GM12801 (cell line): ENCODE data around the gene ST6GAL2.

Experiments
- TF ChIP-seq, protein P1 (sequence below): IDR thresholded peaks from one replicate; pipeline ENCODE4 v1.5.1; 2011; ENCODE audit warnings: control low read depth; ENCODE audit not compliant: insufficient read length; ENCODE audit errors: extremely low read depth

The ST6GAL2 gene

DNA sequence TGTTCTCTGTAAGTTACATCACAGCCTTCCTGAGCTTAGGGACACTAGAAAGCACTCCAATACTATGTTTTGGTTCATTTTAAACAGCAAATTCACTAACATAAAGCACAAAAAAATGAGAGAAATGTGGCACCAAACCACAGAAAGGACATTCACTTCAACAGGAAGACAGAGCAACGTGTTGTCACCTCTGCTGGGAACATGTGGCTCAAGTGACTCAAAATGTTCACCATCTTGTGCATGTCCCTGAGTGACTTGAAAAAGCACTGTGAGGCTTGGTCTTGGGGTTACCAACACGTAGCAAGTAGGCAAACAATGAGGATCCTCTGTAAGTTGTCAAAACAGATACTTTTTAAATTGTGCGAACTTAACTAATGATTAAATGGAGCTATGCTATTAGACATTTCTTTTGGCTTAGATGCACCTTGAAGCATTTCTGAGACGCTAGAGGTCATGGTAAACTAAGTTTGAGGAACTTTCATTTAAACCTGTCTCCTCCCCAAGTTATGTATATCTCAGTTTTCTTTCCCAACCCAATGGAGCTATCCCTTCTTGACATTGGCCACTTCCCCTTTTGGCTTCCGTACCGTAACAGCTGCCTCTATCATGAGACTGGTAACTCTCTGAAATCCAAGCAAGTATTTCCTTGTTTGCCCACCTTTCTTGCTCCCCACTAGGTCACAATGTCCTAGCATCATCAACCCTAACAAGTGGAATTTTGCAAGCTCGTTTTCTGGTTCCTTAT lies 14.0 kb upstream of the ST6GAL2 start:
- TF ChIP-seq, protein P1, sequence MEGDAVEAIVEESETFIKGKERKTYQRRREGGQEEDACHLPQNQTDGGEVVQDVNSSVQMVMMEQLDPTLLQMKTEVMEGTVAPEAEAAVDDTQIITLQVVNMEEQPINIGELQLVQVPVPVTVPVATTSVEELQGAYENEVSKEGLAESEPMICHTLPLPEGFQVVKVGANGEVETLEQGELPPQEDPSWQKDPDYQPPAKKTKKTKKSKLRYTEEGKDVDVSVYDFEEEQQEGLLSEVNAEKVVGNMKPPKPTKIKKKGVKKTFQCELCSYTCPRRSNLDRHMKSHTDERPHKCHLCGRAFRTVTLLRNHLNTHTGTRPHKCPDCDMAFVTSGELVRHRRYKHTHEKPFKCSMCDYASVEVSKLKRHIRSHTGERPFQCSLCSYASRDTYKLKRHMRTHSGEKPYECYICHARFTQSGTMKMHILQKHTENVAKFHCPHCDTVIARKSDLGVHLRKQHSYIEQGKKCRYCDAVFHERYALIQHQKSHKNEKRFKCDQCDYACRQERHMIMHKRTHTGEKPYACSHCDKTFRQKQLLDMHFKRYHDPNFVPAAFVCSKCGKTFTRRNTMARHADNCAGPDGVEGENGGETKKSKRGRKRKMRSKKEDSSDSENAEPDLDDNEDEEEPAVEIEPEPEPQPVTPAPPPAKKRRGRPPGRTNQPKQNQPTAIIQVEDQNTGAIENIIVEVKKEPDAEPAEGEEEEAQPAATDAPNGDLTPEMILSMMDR = no peak

DNA sequence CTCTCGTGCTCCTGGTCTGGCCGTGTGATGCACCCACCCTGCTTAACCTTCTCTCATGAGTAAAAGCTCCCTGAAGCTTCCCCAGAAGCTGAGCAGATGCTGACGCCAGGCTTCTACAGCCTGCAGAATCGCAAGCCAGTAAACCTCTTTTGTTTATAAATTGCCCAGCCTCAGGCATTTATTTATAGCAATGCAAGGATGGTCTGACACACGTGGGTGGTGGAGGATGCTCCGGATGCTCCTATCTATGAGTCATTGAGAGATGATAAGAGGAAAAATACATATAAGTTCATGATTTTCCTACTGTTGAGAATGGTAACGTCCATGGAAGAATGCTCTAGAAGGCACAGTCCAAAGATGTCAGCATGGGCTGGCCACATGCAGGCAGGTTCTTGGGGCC lies 8.6 kb upstream of the ST6GAL2 start:
- TF ChIP-seq, protein P1 = no peak

DNA sequence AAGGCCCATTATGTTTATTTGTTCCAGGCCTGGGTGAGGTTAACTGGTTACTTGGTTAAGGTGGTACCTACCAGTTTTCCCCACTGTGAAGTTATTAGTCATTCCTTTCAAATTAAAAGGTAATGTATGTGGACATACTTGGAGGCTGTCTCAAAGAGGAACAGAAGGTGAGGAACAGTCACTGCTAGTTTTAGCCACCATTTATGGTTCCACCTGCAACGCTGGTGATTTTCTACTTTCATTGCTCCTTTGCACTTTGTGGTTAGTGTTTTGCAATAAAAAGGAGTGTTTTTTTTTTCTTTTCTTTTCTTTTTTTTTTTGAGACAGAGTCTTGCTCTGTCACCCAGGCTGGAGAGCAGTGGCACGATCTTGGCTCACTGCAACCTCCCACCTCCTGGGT lies 6.1 kb upstream of the ST6GAL2 start:
- TF ChIP-seq, protein P1 = no peak

DNA sequence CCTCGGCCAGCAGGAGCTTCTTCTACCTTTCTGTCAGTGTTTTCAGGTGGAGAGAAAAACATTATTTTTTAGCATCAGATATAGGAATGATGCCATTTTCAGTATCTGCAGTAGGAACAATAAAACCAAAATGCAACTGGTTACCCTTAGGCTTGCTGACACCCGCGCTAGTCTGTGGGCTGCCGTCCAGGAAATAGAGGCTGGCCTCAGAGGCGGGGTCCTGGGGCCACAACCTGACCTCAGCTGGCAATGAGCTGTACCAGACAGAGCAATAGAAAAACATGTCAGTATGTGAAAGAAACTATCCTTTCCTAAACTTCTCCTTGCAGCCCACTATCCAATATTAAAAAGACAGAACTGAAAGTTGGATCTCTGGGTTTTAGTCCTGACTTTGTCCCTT lies 4.6 kb upstream of the ST6GAL2 start:
- TF ChIP-seq, protein P1 = no peak

DNA sequence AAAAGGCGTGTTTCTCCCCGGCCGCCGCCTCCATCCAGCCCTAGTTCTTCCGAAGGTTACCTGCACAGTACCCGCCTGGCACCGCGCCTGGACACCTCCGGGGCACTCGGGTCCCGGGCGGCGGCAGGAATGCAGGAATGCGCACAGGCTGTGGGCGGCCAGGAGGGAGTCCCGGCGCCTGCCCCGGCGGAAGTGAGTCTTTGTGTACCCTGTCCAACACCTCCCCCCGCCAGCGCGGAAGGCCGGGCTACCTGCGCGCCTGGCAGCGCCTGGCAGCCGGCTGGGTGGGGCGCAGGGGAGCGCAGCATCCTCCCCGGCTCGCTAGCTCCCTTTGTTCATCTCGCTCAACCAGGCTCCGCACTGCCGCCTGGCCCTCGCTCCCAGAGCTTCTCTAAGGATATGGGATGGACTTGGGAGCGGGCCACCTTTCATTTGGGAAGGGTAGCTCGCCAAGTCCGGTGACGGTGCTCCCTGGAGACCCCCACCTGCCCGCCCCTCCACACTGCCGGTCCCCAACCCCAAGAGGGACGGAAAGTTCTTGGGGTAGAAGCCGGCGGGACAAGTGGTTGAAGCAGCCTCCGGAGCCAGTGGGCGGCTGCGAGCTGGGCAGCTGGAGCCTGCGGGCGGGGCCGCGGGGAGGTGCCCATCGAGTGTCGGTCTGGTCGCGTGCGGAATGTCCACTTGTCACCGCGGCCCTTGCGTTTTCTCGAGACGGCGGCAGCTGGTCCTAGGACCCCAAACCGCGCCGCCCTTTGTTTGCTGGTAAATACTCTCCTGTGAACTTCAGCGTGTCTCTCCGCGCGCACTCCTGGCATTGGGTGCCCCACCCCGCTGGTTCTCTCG lies 1.2 kb upstream of the ST6GAL2 start:
- TF ChIP-seq, protein P1 = no peak

DNA sequence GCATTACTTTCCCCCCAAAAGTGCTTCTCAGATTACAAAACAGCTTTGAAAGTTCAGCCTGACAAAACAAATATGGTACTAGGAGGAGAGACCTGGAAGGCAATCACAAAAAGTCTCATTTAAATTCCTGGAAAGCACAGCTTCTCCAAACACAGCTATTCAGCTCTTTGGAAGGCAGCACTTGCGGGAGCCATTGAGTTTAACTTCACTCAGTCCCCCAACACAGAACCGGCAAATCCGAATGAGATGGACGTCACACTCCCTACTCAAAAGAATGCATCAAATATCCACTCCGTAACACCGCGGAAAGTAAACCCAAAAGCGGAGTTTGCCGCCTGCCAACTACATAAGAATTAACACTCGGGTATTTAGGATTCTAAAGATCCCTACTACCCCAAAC lies 638 bp downstream of the ST6GAL2 start:
- TF ChIP-seq, protein P1 = no peak

DNA sequence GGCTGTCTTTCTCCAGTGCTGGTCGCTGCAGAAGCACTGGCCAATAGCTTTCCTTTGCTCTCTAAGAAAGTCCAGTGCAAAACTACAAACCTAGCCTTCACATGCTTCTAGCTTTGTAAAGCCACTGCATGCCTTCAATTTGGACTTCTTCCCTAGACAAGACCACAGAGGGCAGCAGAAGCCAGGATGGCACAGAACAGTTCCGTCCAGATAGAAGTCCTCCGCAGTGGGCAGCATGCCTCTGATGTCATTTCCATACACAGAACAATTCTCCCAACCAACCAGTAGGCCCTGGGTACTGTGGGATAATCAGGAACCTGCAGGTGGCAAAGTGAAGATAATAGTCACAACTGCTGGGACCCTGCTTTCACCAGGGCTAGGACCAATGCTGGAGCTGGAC lies 3.3 kb downstream of the ST6GAL2 start:
- TF ChIP-seq, protein P1 = no peak
